CD4-positive, alpha-beta T cell treated with Interleukin-15 for 1 hour (primary cell): ENCODE results near the gene ATP11A.

Experiments
- DNase-seq: peaks from one replicate; pipeline ENCODE4 v3.0.0-alpha.2; 2020

The ATP11A gene

GRCh38 chr13:112803422-112803821, 113.6 kb downstream of the ATP11A start:
- no peak for DNase-seq

GRCh38 chr13:112804374-112804773, 114.5 kb downstream of the ATP11A start:
- DNase-seq: no peak

GRCh38 chr13:112806739-112807652, 117.2 kb downstream of the ATP11A start:
- no peak for DNase-seq

GRCh38 chr13:112807653-112808376, 118.0 kb downstream of the ATP11A start:
- DNase-seq: no peak

- no peak for DNase-seq
Observed at GRCh38 chr13:112808377-112809140, 118.7 kb downstream of the ATP11A start.

GRCh38 chr13:112809332-112810315, 119.8 kb downstream of the ATP11A start:
- no peak for DNase-seq

GRCh38 chr13:112810608-112811007, 120.8 kb downstream of the ATP11A start:
- no peak for DNase-seq

- DNase-seq: no peak
Observed at GRCh38 chr13:112812306-112813055, 122.6 kb downstream of the ATP11A start.

GRCh38 chr13:112813552-112813951, 123.7 kb downstream of the ATP11A start:
- no peak for DNase-seq

- DNase-seq: no peak
Observed at GRCh38 chr13:112814905-112815585, 125.2 kb downstream of the ATP11A start.

- DNase-seq: no peak
Observed at GRCh38 chr13:112815871-112816270, 126.0 kb downstream of the ATP11A start.

GRCh38 chr13:112818040-112818697, 128.3 kb downstream of the ATP11A start:
- DNase-seq: no peak

GRCh38 chr13:112818698-112819045, 128.8 kb downstream of the ATP11A start:
- no peak for DNase-seq

GRCh38 chr13:112819111-112819510, 129.3 kb downstream of the ATP11A start:
- DNase-seq: no peak

- DNase-seq: no peak
Observed at GRCh38 chr13:112819816-112820215, 130.0 kb downstream of the ATP11A start.

GRCh38 chr13:112820318-112820717, 130.5 kb downstream of the ATP11A start:
- DNase-seq: no peak

GRCh38 chr13:112821340-112822055, 131.7 kb downstream of the ATP11A start:
- no peak for DNase-seq

- DNase-seq: no peak
Observed at GRCh38 chr13:112822851-112823250, 133.0 kb downstream of the ATP11A start.

- no peak for DNase-seq
Observed at GRCh38 chr13:112824429-112824828, 134.6 kb downstream of the ATP11A start.
